ENCODE results near the gene SDF4.

Gene SDF4

GRCh38 chr1:1216770-1217620 lies 14.8 kb downstream of the SDF4 start:
- no peak for TF ChIP-seq ZNF384 (IDR thresholded peaks at IDR 0.05)
- no peak for TF ChIP-seq FOXM1 (IDR thresholded peaks at IDR 0.05; ENCODE audit: borderline replicate concordance)
- no peak for TF ChIP-seq SP1 (IDR thresholded peaks at IDR 0.05)
- no peak for TF ChIP-seq ARNT (IDR thresholded peaks at IDR 0.05)
- no peak for TF ChIP-seq L3MBTL2 (conservative IDR thresholded peaks at IDR 0.05)
- no peak for TF ChIP-seq NFRKB (IDR thresholded peaks at IDR 0.05)
- no peak for TF ChIP-seq TARDBP (IDR thresholded peaks at IDR 0.05)
- TF ChIP-seq ELF4 (IDR thresholded peaks at IDR 0.05) = no peak
- no peak for TF ChIP-seq HDGF (IDR thresholded peaks at IDR 0.05; ENCODE audit: borderline replicate concordance)
- no peak for TF ChIP-seq FOXK2 (IDR thresholded peaks at IDR 0.05)
- TF ChIP-seq PKNOX1 (IDR thresholded peaks at IDR 0.05) = no peak
- TF ChIP-seq CTBP1 (IDR thresholded peaks at IDR 0.05; ENCODE audit: borderline replicate concordance) = no peak
- no peak for TF ChIP-seq SUZ12 (IDR thresholded peaks at IDR 0.05)
- TF ChIP-seq LEF1 (IDR thresholded peaks at IDR 0.05; ENCODE audit: borderline replicate concordance) = no peak
- TF ChIP-seq FOXA1 (IDR thresholded peaks at IDR 0.05) = no peak
- no peak for TF ChIP-seq BHLHE40 (IDR thresholded peaks at IDR 0.05; ENCODE audit: borderline replicate concordance)
- no peak for DNase-seq (ENCODE audit: extremely low spot score)
- ChIA-PET POLR2A (no interaction called here), CTCF (no interaction called here)

GRCh38 chr1:1215881-1216605 lies 15.8 kb downstream of the SDF4 start:
- POLR2A ChIA-PET = no interaction called here
- CTCF ChIA-PET = no interaction called here
- TF ChIP-seq SUZ12 (IDR thresholded peaks at IDR 0.05) (no peak), NFRKB (IDR thresholded peaks at IDR 0.05) (no peak), TARDBP (IDR thresholded peaks at IDR 0.05) (no peak), ARNT (IDR thresholded peaks at IDR 0.05) (no peak), CTBP1 (IDR thresholded peaks at IDR 0.05; ENCODE audit: borderline replicate concordance) (no peak), ELF4 (IDR thresholded peaks at IDR 0.05) (no peak), ZNF384 (IDR thresholded peaks at IDR 0.05) (no peak), PKNOX1 (IDR thresholded peaks at IDR 0.05) (no peak), FOXK2 (IDR thresholded peaks at IDR 0.05) (no peak), FOXA1 (IDR thresholded peaks at IDR 0.05) (no peak), HDGF (IDR thresholded peaks at IDR 0.05; ENCODE audit: borderline replicate concordance) (no peak), LEF1 (IDR thresholded peaks at IDR 0.05; ENCODE audit: borderline replicate concordance) (no peak), SP1 (IDR thresholded peaks at IDR 0.05) (no peak), FOXM1 (IDR thresholded peaks at IDR 0.05; ENCODE audit: borderline replicate concordance) (no peak), L3MBTL2 (conservative IDR thresholded peaks at IDR 0.05) (no peak), BHLHE40 (IDR thresholded peaks at IDR 0.05; ENCODE audit: borderline replicate concordance) (no peak)
- no peak for DNase-seq (ENCODE audit: extremely low spot score)

- no peak for DNase-seq (ENCODE audit: extremely low spot score)
- CTCF ChIA-PET = no interaction called here
- no peak for TF ChIP-seq TARDBP (IDR thresholded peaks at IDR 0.05)
- TF ChIP-seq FOXM1 (IDR thresholded peaks at IDR 0.05; ENCODE audit: borderline replicate concordance) = no peak
- no peak for TF ChIP-seq FOXK2 (IDR thresholded peaks at IDR 0.05)
- TF ChIP-seq CTBP1 (IDR thresholded peaks at IDR 0.05; ENCODE audit: borderline replicate concordance) = no peak
- no peak for TF ChIP-seq NFRKB (IDR thresholded peaks at IDR 0.05)
- no peak for TF ChIP-seq PKNOX1 (IDR thresholded peaks at IDR 0.05)
- no peak for TF ChIP-seq ARNT (IDR thresholded peaks at IDR 0.05)
- no peak for TF ChIP-seq LEF1 (IDR thresholded peaks at IDR 0.05; ENCODE audit: borderline replicate concordance)
- no peak for TF ChIP-seq ELF4 (IDR thresholded peaks at IDR 0.05)
- TF ChIP-seq ZNF384 (IDR thresholded peaks at IDR 0.05) = no peak
- TF ChIP-seq HDGF (IDR thresholded peaks at IDR 0.05; ENCODE audit: borderline replicate concordance) = no peak
- no peak for TF ChIP-seq FOXA1 (IDR thresholded peaks at IDR 0.05)
- no peak for TF ChIP-seq SP1 (IDR thresholded peaks at IDR 0.05)
- no peak for TF ChIP-seq BHLHE40 (IDR thresholded peaks at IDR 0.05; ENCODE audit: borderline replicate concordance)
- TF ChIP-seq SUZ12 (IDR thresholded peaks at IDR 0.05) = no peak
- no peak for TF ChIP-seq L3MBTL2 (conservative IDR thresholded peaks at IDR 0.05)
- POLR2A ChIA-PET = no interaction called here
Measured at GRCh38 chr1:1215080-1215676, 16.6 kb downstream of the SDF4 start.

- DNase-seq (ENCODE audit: extremely low spot score) = no peak
- POLR2A ChIA-PET = no interaction called here
- CTCF ChIA-PET = no interaction called here
- TF ChIP-seq LEF1 (IDR thresholded peaks at IDR 0.05; ENCODE audit: borderline replicate concordance) (no peak), CTBP1 (IDR thresholded peaks at IDR 0.05; ENCODE audit: borderline replicate concordance) (no peak), NFRKB (IDR thresholded peaks at IDR 0.05) (no peak), FOXK2 (IDR thresholded peaks at IDR 0.05) (no peak), ELF4 (IDR thresholded peaks at IDR 0.05) (no peak), BHLHE40 (IDR thresholded peaks at IDR 0.05; ENCODE audit: borderline replicate concordance) (no peak), FOXM1 (IDR thresholded peaks at IDR 0.05; ENCODE audit: borderline replicate concordance) (no peak), SUZ12 (IDR thresholded peaks at IDR 0.05) (no peak), L3MBTL2 (conservative IDR thresholded peaks at IDR 0.05) (no peak), ZNF384 (IDR thresholded peaks at IDR 0.05) (no peak), SP1 (IDR thresholded peaks at IDR 0.05) (no peak), TARDBP (IDR thresholded peaks at IDR 0.05) (no peak), PKNOX1 (IDR thresholded peaks at IDR 0.05) (no peak), ARNT (IDR thresholded peaks at IDR 0.05) (no peak), FOXA1 (IDR thresholded peaks at IDR 0.05) (no peak)
Measured at GRCh38 chr1:1213345-1214265, 18.2 kb downstream of the SDF4 start, which contains the start of gene TNFRSF4. Gene TNFRSF4, minus strand, starts transcription at chr1:1214153. Its CDS starts 26 bp downstream, at chr1:1214127.
